ENCODE results near the gene SEC31B. TPM values are rescaled to one million over a fixed set of nuclear protein-coding genes. Genes with fewer than 3 reads are reported as not detected.

Gene SEC31B
- total and polyA plus RNA-seq, 9 of the 15 experiments (the other 6 are each of a cell fraction or from before 2014, with no cell fraction given): 0.91 to 7.0 (median 2.4) TPM

- TF ChIP-seq ZFPM2 (CRISPR knock-in tag; IDR thresholded peaks at IDR 0.05) (no peak), ZBTB2 (IDR thresholded peaks at IDR 0.05) (no peak), RBM25 (IDR thresholded peaks at IDR 0.05; ENCODE audit: low read depth, low read length, severe bottlenecking) (peak; percentile 68), ZNF232 (CRISPR knock-in tag; IDR thresholded peaks at IDR 0.05) (no peak), NFE2L1 (tag; IDR thresholded peaks at IDR 0.05; ENCODE audit: borderline replicate concordance, low read depth) (no peak), ZBTB9 (CRISPR knock-in tag; IDR thresholded peaks at IDR 0.05) (no peak), NKRF (IDR thresholded peaks at IDR 0.05; ENCODE audit: borderline replicate concordance) (no peak), DNMT1 (IDR thresholded peaks at IDR 0.05) (no peak), SNRNP70 (optimal IDR thresholded peaks at IDR 0.05; ENCODE audit: low read depth, low read length) (no peak), ZNF165 (CRISPR knock-in tag; IDR thresholded peaks at IDR 0.05; ENCODE audit: borderline replicate concordance) (no peak), MEIS2 (IDR thresholded peaks at IDR 0.05; ENCODE audit: partially characterized antibody) (no peak), ZNF766 (CRISPR knock-in tag; conservative IDR thresholded peaks at IDR 0.05) (no peak), SRSF9 (IDR thresholded peaks at IDR 0.05; ENCODE audit: borderline replicate concordance, low read depth, low read length) (no peak), CHD2 (IDR thresholded peaks at IDR 0.05; ENCODE audit: low read depth, low read length) (0 out of 2 replicates have a peak, but pooled peaks have one; percentile 29), NRF1 (conservative IDR thresholded peaks at IDR 0.05 in 1 of 2, IDR thresholded peaks at IDR 0.05 in 1 of 2) (no peak), ZNF324 (CRISPR knock-in tag; IDR thresholded peaks at IDR 0.05) (no peak), POLR2AphosphoS5 (IDR thresholded peaks at IDR 0.05; ENCODE audit: control insufficient read depth, insufficient read depth, low read depth, low read length) (no peak), ZNF175 (CRISPR knock-in tag; IDR thresholded peaks at IDR 0.05; ENCODE audit: low read depth) (no peak), BMI1 (IDR thresholded peaks at IDR 0.05; ENCODE audit: low read length) (no peak), CGGBP1 (CRISPR knock-in tag; IDR thresholded peaks at IDR 0.05) (no peak), MLLT1 (IDR thresholded peaks at IDR 0.05) (no peak), ASH1L (IDR thresholded peaks at IDR 0.05; ENCODE audit: borderline replicate concordance, low read depth, partially characterized antibody) (no peak)
Measured at GRCh38 chr10:100481462-100482081, 38.1 kb downstream of the SEC31B start (continued).
